MCF 10A (cell line): Measurements from ENCODE around the gene PAIP2. TPM values are rescaled to one million over a fixed set of nuclear protein-coding genes. Genes with fewer than 3 reads are reported as not detected.
A peak's percentile ranks its signal among the peaks of the same experiment; 100 is the strongest.
"Not testable (repeated sequence)": the region's sequence is repeated elsewhere in the genome, so short reads cannot be mapped to it uniquely, and the experiment has no call there.

ENCODE experiments used
- BruUV-seq: library from RNA; stranded (reverse); fragments of 400-500 nt; replicated peaks from 2 replicates; lab custom pipeline; 2021; lab: Mats Ljungman, UMichigan
- CTCF ChIA-PET: fragments of 300-600 bp; sonication (Branson Sonifier 250); formaldehyde crosslinking; extraction: SDS; loops from one replicate; lab custom pipeline; 2021; ENCODE audit warnings: antibody characterized with exemption, inconsistent platforms; lab: Yijun Ruan, JAX
- POLR2A ChIA-PET: fragments of 300-600, 350-650 bp; sonication (Branson Sonifier 250); formaldehyde crosslinking; extraction: SDS; loops from one replicate; lab custom pipeline; 2020; ENCODE audit warnings: antibody characterized with exemption, inconsistent platforms; lab: Yijun Ruan, JAX
- DNase-seq: peaks from one replicate; pipeline ENCODE4 v3.0.0-alpha.2; 2018; ENCODE audit not compliant: unreplicated experiment
- H3K27ac Mint-ChIP-seq: one replicate; pipeline ENCODE4 v1.8.0; 2022; ENCODE audit warnings: mild to moderate bottlenecking, low read depth, mixed read lengths; ENCODE audit not compliant: unreplicated experiment
- H3K27me3 Mint-ChIP-seq: one replicate; pipeline ENCODE4 v1.8.0; 2022; ENCODE audit warnings: mixed read lengths; ENCODE audit not compliant: insufficient read depth, unreplicated experiment
- H3K36me3 Mint-ChIP-seq: one replicate; pipeline ENCODE4 v1.8.0; 2022; ENCODE audit warnings: mild to moderate bottlenecking, moderate library complexity, mixed read lengths; ENCODE audit not compliant: insufficient read depth, unreplicated experiment
- H3K4me1 Mint-ChIP-seq: one replicate; pipeline ENCODE4 v1.8.0; 2022; ENCODE audit warnings: mixed read lengths; ENCODE audit not compliant: insufficient read depth, unreplicated experiment
- H3K4me3 Mint-ChIP-seq: one replicate; pipeline ENCODE4 v1.8.0; 2022; ENCODE audit warnings: mild to moderate bottlenecking, moderate library complexity, mixed read lengths; ENCODE audit not compliant: unreplicated experiment
- H3K9me3 Mint-ChIP-seq: one replicate; pipeline ENCODE4 v1.8.0; 2022; ENCODE audit warnings: mixed read lengths; ENCODE audit not compliant: unreplicated experiment
- CTCF ChIP-seq: fragments of 200-600 bp; IDR thresholded peaks from one replicate; pipeline ENCODE4 v1.8.0; 2022; ENCODE audit warnings: antibody characterized with exemption, mild to moderate bottlenecking; ENCODE audit not compliant: unreplicated experiment
- intact Hi-C: fragments of 100-400 bp; cut with micrococcal nuclease; formaldehyde crosslinking; loops from 2 replicates; pipeline ENCODE4 v1.14.1; 2022
- total RNA-seq: library from RNA; stranded (reverse); gene quantifications from 2 replicates; pipeline ENCODE4 v1.2.3, GENCODE V29; 2022

PAIP2 gene
- total RNA-seq, 1 experiment from 2014 or later: 108 TPM

DNA sequence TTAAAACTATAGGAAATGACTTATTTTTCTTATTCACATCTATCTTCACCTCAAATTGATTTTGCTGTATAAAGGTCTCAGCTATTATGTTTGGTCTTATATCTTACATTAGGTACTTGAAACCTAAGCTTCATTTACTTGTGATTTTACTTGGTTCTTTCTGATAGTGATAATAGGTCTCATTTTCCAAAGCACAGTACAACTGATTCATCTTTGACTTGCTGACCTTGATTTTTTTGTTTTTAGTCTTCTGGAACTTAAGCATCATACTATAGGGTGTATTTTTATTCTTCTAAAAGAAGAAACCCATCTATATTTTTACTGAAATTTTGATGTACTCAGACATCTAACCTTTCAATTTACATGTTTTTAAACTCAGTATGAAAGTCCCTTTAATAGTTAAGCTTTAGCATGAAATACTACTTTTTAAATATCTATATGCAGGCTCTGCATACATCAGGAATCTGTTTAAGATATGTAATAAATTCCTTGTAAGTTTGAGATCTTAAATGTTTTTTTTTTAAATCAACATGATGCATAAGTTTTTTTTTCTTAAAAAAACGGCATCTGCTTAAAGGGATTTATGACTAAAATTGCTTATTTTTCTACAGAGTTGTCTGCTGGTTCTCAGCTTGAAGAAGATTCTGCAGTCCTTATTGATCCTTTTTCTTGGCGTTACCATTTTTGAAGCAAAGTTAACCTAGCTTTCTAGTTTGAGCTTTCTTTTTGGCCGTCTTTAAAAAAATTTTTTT is 34.9 kb upstream of the PAIP2 start:
- Mint-ChIP-seq H3K27me3 (no peaks in the 10 kb centered on the region), H3K27ac (no peak overlapping the region), H3K4me1 (peaks cover 55% of the 10 kb centered on the region), H3K9me3 (no peaks in the 10 kb centered on the region), H3K36me3 (peaks cover 32% of the 10 kb centered on the region), H3K4me3 (no peak overlapping the region)
- POLR2A ChIA-PET: interaction anchor here (0.5 to 11.1 kb wide), 9 partner anchors 12 to 762 kb away, joined by 3 to 249 read pairs (median 7); partner anchors contain the start of genes MATR3 and PAIP2
- no peak for TF ChIP-seq CTCF
- no peak for DNase-seq
- no TSS peak for BruUV-seq
- CTCF ChIA-PET: interaction anchor here (1.0 to 1.5 kb wide), 2 partner anchors 34 to 207 kb away, joined by 3 to 4 read pairs; no protein-coding TSS in a partner anchor
- intact Hi-C loops: no loop called here

- TF ChIP-seq CTCF: no peak
- Mint-ChIP-seq H3K27ac (no peak overlapping the region), H3K4me3 (no peak overlapping the region), H3K27me3 (no peaks in the 10 kb centered on the region), H3K9me3 (no peaks in the 10 kb centered on the region), H3K36me3 (peaks cover 27% of the 10 kb centered on the region), H3K4me1 (peaks cover 51% of the 10 kb centered on the region)
- no TSS peak for BruUV-seq
- intact Hi-C loops: no loop called here
- ChIA-PET POLR2A (interaction anchor here (0.5 to 11.1 kb wide), 6 partner anchors 9 to 36 kb away, joined by 3 to 249 read pairs (median 6); partner anchors contain the start of genes MATR3 and PAIP2), CTCF (no interaction called here)
- DNase-seq: no peak
Observed at GRCh38 chr5:139308797-139309196, 32.9 kb upstream of the PAIP2 start.

GRCh38 chr5:139310715-139311186 is 30.9 kb upstream of the PAIP2 start:
- not testable (repeated sequence) for H3K27me3 Mint-ChIP-seq, H3K9me3 Mint-ChIP-seq, BruUV-seq
- intact Hi-C loops: loop anchor here (1.0 kb wide), 1 partner anchor 17 kb away; the partner anchor contains the start of gene MATR3
- Mint-ChIP-seq H3K4me1 (peaks cover 52% of the 10 kb centered on the region), H3K4me3 (peak overlapping the region; percentile 30), H3K27ac (peak overlapping the region; percentile 74), H3K36me3 (peaks cover 47% of the 10 kb centered on the region)
- ChIA-PET POLR2A (interaction anchor here (0.5 to 11.1 kb wide), 12 partner anchors 9 to 808 kb away, joined by 3 to 249 read pairs (median 5); partner anchors contain the start of genes MATR3 and PAIP2), CTCF (interaction anchor here (0.6 to 1.6 kb wide), 2 partner anchors 11 to 508 kb away, joined by 3 read pairs; no protein-coding TSS in a partner anchor)
- DNase-seq: peak; percentile 74

DNA sequence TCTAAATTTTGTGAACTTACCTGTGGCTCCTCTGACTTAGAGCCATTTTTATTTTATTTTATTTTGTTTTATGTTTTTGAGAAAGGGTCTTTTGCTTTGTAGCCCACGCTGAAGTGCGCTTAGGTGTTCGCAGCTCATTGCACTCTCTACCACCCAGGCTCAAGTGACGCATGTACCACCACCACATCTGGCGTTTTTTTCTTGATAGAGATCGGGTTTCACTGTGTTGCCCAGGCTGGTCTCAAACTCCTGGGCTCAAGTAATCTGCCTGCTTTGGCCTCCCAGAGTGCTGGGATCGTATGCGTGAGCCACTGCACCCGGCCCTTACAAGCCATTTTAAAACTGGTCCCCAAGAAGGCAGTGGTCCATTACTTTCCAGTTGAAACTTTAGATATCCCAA is 29.6 kb upstream of the PAIP2 start:
- Mint-ChIP-seq H3K4me3 (no peak overlapping the region), H3K9me3 (no peaks in the 10 kb centered on the region), H3K27me3 (no peaks in the 10 kb centered on the region), H3K4me1 (peaks cover 42% of the 10 kb centered on the region), H3K27ac (peak overlapping the region; percentile 12), H3K36me3 (peaks cover 55% of the 10 kb centered on the region)
- ChIA-PET POLR2A (interaction anchor here (0.5 to 11.1 kb wide), 12 partner anchors 9 to 32 kb away, joined by 3 to 249 read pairs (median 5); partner anchors contain the start of genes MATR3 and PAIP2), CTCF (interaction anchor here (0.9 to 1.3 kb wide), 5 partner anchors 18 to 90 kb away, joined by 3 to 6 read pairs (median 4); no protein-coding TSS in a partner anchor)
- no TSS peak for BruUV-seq
- intact Hi-C loops: no loop called here
- no peak for TF ChIP-seq CTCF
- no peak for DNase-seq
